ENCODE results near the gene OR4C15.

Gene OR4C15

GRCh38 chr11:55554169-55554568, at the start of gene OR4C15:
TSS of gene OR4C15 (plus strand) at chr11:55554469. CDS start at chr11:55554469, 0 bp downstream.
- no peak for DNase-seq (ENCODE audit: low spot score)

DNA sequence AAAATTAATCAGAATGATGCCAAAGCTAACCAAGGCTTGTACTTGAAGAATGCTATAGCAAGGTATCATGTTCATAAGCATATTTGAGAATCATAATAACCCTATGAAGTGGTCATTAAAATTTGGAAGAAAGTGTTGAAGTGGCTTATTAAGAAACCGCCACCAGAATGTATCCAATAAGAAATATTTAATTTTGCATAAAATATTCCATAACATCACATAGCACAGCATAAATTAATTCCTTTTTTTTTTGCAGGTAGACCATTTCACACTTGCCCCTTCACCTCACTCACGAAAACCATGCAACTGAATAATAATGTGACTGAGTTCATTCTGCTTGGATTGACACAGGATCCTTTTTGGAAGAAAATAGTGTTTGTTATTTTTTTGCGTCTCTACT, 17.6 kb downstream of the OR4C15 start, which contains the start of gene OR4C16:
Gene OR4C16 (plus strand): TSS at position 301 of the 400 bp plus-strand sequence. CDS start 0 bp downstream, at position 301.
- DNase-seq (ENCODE audit: low spot score) = no peak

GRCh38 chr11:55572548-55572947, 18.3 kb downstream of the OR4C15 start:
- no peak for DNase-seq (ENCODE audit: low spot score)

Measured in GM03348 (cell line).